GM19395 (cell line): ENCODE data around the gene DPPA5.
A peak's percentile ranks its signal among the peaks of the same experiment; 100 is the strongest.

ENCODE experiments used
- ATAC-seq: cut with Tn5 transposase; IDR thresholded peaks from one replicate; pipeline ENCODE4 v1.9.1; 2021; ENCODE audit warnings: mild to moderate bottlenecking, moderate library complexity; ENCODE audit not compliant: unreplicated experiment

Gene DPPA5

GRCh38 chr6:73303773-73304172, 50.3 kb downstream of the DPPA5 start:
- peak; percentile 56 for ATAC-seq
